HepG2 (cell line): ENCODE results near the gene LRRC28. TPM values are rescaled to one million over a fixed set of nuclear protein-coding genes. Genes with fewer than 3 reads are reported as not detected.

ENCODE experiments used
- ATAC-seq: fragments of 200-7000 bp; cut with Tn5 transposase; 3 replicates; pipeline ENCODE4 v1.9.1; 2020; ENCODE audit warnings: mild to moderate bottlenecking, moderate library complexity
- BruUV-seq: library from RNA; stranded (reverse); fragments of 400-500 nt; replicated peaks from 2 replicates; lab custom pipeline; 2021; lab: Mats Ljungman, UMichigan
- CTCF ChIA-PET: fragments of 300-600 bp; formaldehyde crosslinking; extraction: SDS; loops from one replicate; lab custom pipeline; 2021; ENCODE audit warnings: low total read pairs, inconsistent platforms, low intra/inter-chr PET ratio; lab: Yijun Ruan, JAX
- POLR2A ChIA-PET: fragments of 350-600 bp; sonication (Branson Sonifier 250); formaldehyde crosslinking; loops from one replicate; lab custom pipeline; 2020; ENCODE audit warnings: antibody characterized with exemption, inconsistent platforms; lab: Yijun Ruan, JAX
- DNase-seq: peaks from one replicate; pipeline ENCODE4 v3.0.0-alpha.2; 2015; ENCODE audit warnings: low spot score
- FAIRE-seq: peaks from 3 replicates; lab custom pipeline; 2011; peaks lifted over from hg19 to GRCh38; lab: Jason Lieb, UNC
- H2AFZ ChIP-seq: one replicate; pipeline ENCODE4 v1.6.1; 2011; ENCODE audit warnings: low read length, inconsistent platforms
- H3K27ac ChIP-seq: fragments of 300-600 bp; 3 replicates; pipeline ENCODE4 v1.8.0; 2011; ENCODE audit warnings: mixed run types, mild to moderate bottlenecking, mixed read lengths, low read length, inconsistent platforms; ENCODE audit not compliant: insufficient read depth; ENCODE audit errors: extremely low read length
- H3K27me3 ChIP-seq, 2 experiments: fragments of 200-600 bp in 1 of 2; 2 replicates in 1 of 2; 3 replicates in 1 of 2; pipeline versions ENCODE4 v1.6.0 to v1.8.0; 2011; ENCODE audit warnings: low read length in 2 of 2, mild to moderate bottlenecking in 2 of 2, moderate library complexity in 2 of 2, inconsistent platforms in 1 of 2; ENCODE audit not compliant: insufficient read depth in 2 of 2, control insufficient read depth in 1 of 2
- H3K36me3 ChIP-seq, 2 experiments: fragments of 200-600 bp in 1 of 2; replicated peaks in 1 of 2; 2 replicates in 1 of 2; 3 replicates in 1 of 2; pipeline versions ENCODE4 v1.5.1 to v1.8.0; 2011; ENCODE audit warnings: low read length in 2 of 2, inconsistent platforms in 1 of 2; ENCODE audit not compliant: insufficient read depth in 2 of 2, control insufficient read depth in 1 of 2
- H3K4me1 ChIP-seq: 2 replicates; pipeline ENCODE4 v1.5.1; 2012; ENCODE audit warnings: low read length, inconsistent platforms; ENCODE audit not compliant: insufficient read depth
- H3K4me2 ChIP-seq: 2 replicates; pipeline ENCODE4 v1.6.0; 2011; ENCODE audit warnings: low read depth, low read length, inconsistent platforms
- H3K4me3 ChIP-seq, 3 experiments: fragments of 200-600 bp in 1 of 3; sonication (generic), shearing (Covaris generic) in 1 of 3; replicated peaks in 1 of 3; 2 replicates each; pipeline ENCODE4 v1.5.1; 2011 to 2016; ENCODE audit warnings: low read length in 3 of 3, inconsistent platforms in 2 of 3, low read depth in 2 of 3, mild to moderate bottlenecking in 2 of 3, control low read depth in 1 of 3, mixed read lengths in 1 of 3; ENCODE audit not compliant: insufficient read depth in 1 of 3
- H3K79me2 ChIP-seq: one replicate; pipeline ENCODE4 v1.6.1; 2011; ENCODE audit warnings: low read length, inconsistent platforms; ENCODE audit not compliant: insufficient read depth
- H3K9ac ChIP-seq: 2 replicates; pipeline ENCODE4 v1.6.0; 2011; ENCODE audit warnings: mild to moderate bottlenecking, low read depth, low read length, inconsistent platforms; ENCODE audit not compliant: insufficient read depth
- H3K9me3 ChIP-seq: 2 replicates; pipeline ENCODE4 v1.5.1; 2012; ENCODE audit warnings: mild to moderate bottlenecking, low read length
- H4K20me1 ChIP-seq: 2 replicates; pipeline ENCODE4 v1.6.0; 2011; ENCODE audit warnings: inconsistent platforms, mild to moderate bottlenecking, low read length, moderate library complexity; ENCODE audit not compliant: insufficient read depth
- ATF7 ChIP-seq, 2 experiments: fragments of 450-650 bp in 1 of 2; sonication (generic) in 1 of 2; formaldehyde crosslinking in 1 of 2; IDR thresholded peaks; 2 replicates each; pipeline versions ENCODE4 v1.4.0 to v1.6.1; 2016 to 2020; ENCODE audit warnings: antibody characterized with exemption in 1 of 2, mild to moderate bottlenecking in 1 of 2, missing genetic modification reagents in 1 of 2
- CREM ChIP-seq, 2 experiments: sonication (generic) in 1 of 2; formaldehyde crosslinking in 1 of 2; IDR thresholded peaks; 2 replicates each; pipeline versions ENCODE4 v1.4.0 to v1.6.1; 2016 to 2020; ENCODE audit warnings: antibody characterized with exemption in 1 of 2, mild to moderate bottlenecking in 1 of 2, missing genetic modification reagents in 1 of 2
- JARID2 ChIP-seq: sonication (generic); formaldehyde crosslinking; IDR thresholded peaks from 2 replicates; pipeline ENCODE4 v1.8.1; 2023; ENCODE audit warnings: missing genetic modification reagents, inconsistent platforms; ENCODE audit not compliant: insufficient replicate concordance
- KDM5B ChIP-seq: sonication (generic); formaldehyde crosslinking; IDR thresholded peaks from 2 replicates; pipeline ENCODE4 v1.4.0; 2020; ENCODE audit warnings: missing genetic modification reagents, mild to moderate bottlenecking, borderline replicate concordance
- MIXL1 ChIP-seq: IDR thresholded peaks from 2 replicates; pipeline ENCODE4 v1.6.1; 2016
- MTA1 ChIP-seq: sonication (generic); formaldehyde crosslinking; IDR thresholded peaks from 2 replicates; pipeline ENCODE4 v1.4.0; 2020; ENCODE audit warnings: missing genetic modification reagents, mild to moderate bottlenecking, borderline replicate concordance
- TERF1 ChIP-seq: sonication (generic); formaldehyde crosslinking; IDR thresholded peaks from 2 replicates; pipeline ENCODE4 v1.8.0; 2022; ENCODE audit warnings: mild to moderate bottlenecking, missing genetic modification reagents, moderate library complexity
- ZBTB25 ChIP-seq: IDR thresholded peaks from 2 replicates; pipeline ENCODE4 v1.6.1; 2018; ENCODE audit warnings: missing genetic modification reagents
- ZNF407 ChIP-seq: sonication (generic); formaldehyde crosslinking; IDR thresholded peaks from one replicate; pipeline ENCODE4 v1.5.1; 2020; ENCODE audit warnings: mild to moderate bottlenecking, missing genetic modification reagents; ENCODE audit errors: not compliant biosample characterization
- ZNF513 ChIP-seq: sonication (generic); formaldehyde crosslinking; conservative IDR thresholded peaks from 2 replicates; pipeline ENCODE4 v1.5.0; 2020; ENCODE audit warnings: missing genetic modification reagents
- WGBS: methylation state at CpG from one replicate; pipeline ENCODE4 v1.1.6; 2017; ENCODE audit warnings: low lambda C conversion rate; 5-methylcytosine and 5-hydroxymethylcytosine counted together
- in situ Hi-C: cut with HindIII; loops from 2 replicates; pipeline ENCODE4 v1.10.0; 2017; ENCODE audit warnings: low pct_unique_long_range_greater_than_20kb; ENCODE audit not compliant: extremely low pct_ligation_motif_present
- intact Hi-C: fragments of 100-400 bp; cut with micrococcal nuclease; formaldehyde crosslinking; loops from one replicate; pipeline ENCODE4 v1.10.0; 2022; ENCODE audit not compliant: unreplicated experiment
- polyA plus RNA-seq, 8 experiments: library from polyadenylated mRNA; depleted of rRNA in 3 of 8; stranded (reverse) in 7 of 8; unstranded in 1 of 8; fragments of >200 nt; fragmentation: Illumina TruSeq in 4 of 8; extraction: Trizol in 4 of 8; gene quantifications; 2 replicates each; pipeline versions ENCODE4 v1.2.1 to v1.2.3, GENCODE V29; 2011 to 2016; ENCODE audit warnings: low read depth in 4 of 8, missing spikeins in 1 of 8, mixed read lengths in 1 of 8; ENCODE audit not compliant: insufficient read depth in 1 of 8
- total RNA-seq, 5 experiments: library from RNA; depleted of rRNA; stranded (reverse); fragments of >200 nt; fragmentation: Illumina TruSeq; extraction: Trizol; gene quantifications; 2 replicates each; pipeline ENCODE4 v1.2.3, GENCODE V29; 2016; ENCODE audit warnings: low read depth in 1 of 5

Gene LRRC28
- total and polyA plus RNA-seq, 2 of the 13 experiments (the other 11 are each of a cell fraction or from before 2014, with no cell fraction given), result 17.5 to 21.3 TPM

GRCh38 chr15:99435877-99436541 is 184.7 kb downstream of the LRRC28 start:
- Histone ChIP-seq H3K4me3 (no peak overlapping the region), H3K79me2 (no peaks in the 10 kb centered on the region), H3K27ac (no peak overlapping the region), H4K20me1 (no peaks in the 10 kb centered on the region), H2AFZ (no peak overlapping the region), H3K4me2 (no peak overlapping the region), H3K9me3 (no peaks in the 10 kb centered on the region), H3K4me1 (peaks cover 52% of the 10 kb centered on the region), H3K9ac (no peak overlapping the region), H3K27me3 (peaks cover 12 to 90% of the 10 kb centered on the region in 2 experiments), H3K36me3 (no peaks in the 10 kb centered on the region)
- ChIA-PET CTCF (no interaction called here), POLR2A (no interaction called here)
- FAIRE-seq, result no peak
- no peak for DNase-seq
- no peak for ATAC-seq
- in situ Hi-C loops (loop anchor here (10.0 kb wide), 1 partner anchor 129 kb away; the partner anchor contains the start of gene MEF2A), intact Hi-C loops (no loop called here)
- WGBS, result 90% methylated on average over 3 of the region's 10 CpGs
- no TSS peak for BruUV-seq
- TF ChIP-seq MTA1 (CRISPR knock-in tag) (no peak), ZBTB25 (CRISPR knock-in tag) (no peak), KDM5B (CRISPR knock-in tag) (no peak), ZNF513 (CRISPR knock-in tag) (no peak), ZNF407 (no peak), TERF1 (CRISPR knock-in tag) (no peak), MIXL1 (CRISPR knock-in tag) (no peak), ATF7 (IDR thresholded peaks at IDR 0.05) (peak; percentile 92), ATF7 (CRISPR knock-in tag; IDR thresholded peaks at IDR 0.05) (no peak), JARID2 (CRISPR knock-in tag) (no peak), CREM (IDR thresholded peaks at IDR 0.05) (no peak), CREM (CRISPR knock-in tag; IDR thresholded peaks at IDR 0.05) (no peak)
